WTC11 (cell line): Measurements from ENCODE around the gene KLRF2.

Experiments
- CREB1 ChIP-seq: sonication (generic); formaldehyde crosslinking; IDR thresholded peaks from 2 replicates; pipeline ENCODE4 v1.8.0; 2023; ENCODE audit warnings: mild to moderate bottlenecking, missing genetic modification reagents
- PREB ChIP-seq: sonication (generic); formaldehyde crosslinking; IDR thresholded peaks from 2 replicates; pipeline ENCODE4 v1.8.1; 2022; ENCODE audit warnings: mild to moderate bottlenecking, missing genetic modification reagents, moderate library complexity, borderline replicate concordance
- TF ChIP-seq, protein P1 (sequence below): sonication (generic); formaldehyde crosslinking; IDR thresholded peaks from 2 replicates; pipeline ENCODE4 v1.8.1; 2023; ENCODE audit warnings: mild to moderate bottlenecking, missing genetic modification reagents, moderate library complexity
- TF ChIP-seq, protein P2 (sequence below): fragments of 200-600 bp; IDR thresholded peaks from 2 replicates; pipeline ENCODE4 v1.8.0; 2022; ENCODE audit warnings: antibody characterized with exemption

GRCh38 chr12:9920451-9920850 lies 39.2 kb downstream of the KLRF2 start:
- TF ChIP-seq CREB1 (CRISPR knock-in tag) (no peak), PREB (CRISPR knock-in tag) (no peak)
- TF ChIP-seq, protein P1, sequence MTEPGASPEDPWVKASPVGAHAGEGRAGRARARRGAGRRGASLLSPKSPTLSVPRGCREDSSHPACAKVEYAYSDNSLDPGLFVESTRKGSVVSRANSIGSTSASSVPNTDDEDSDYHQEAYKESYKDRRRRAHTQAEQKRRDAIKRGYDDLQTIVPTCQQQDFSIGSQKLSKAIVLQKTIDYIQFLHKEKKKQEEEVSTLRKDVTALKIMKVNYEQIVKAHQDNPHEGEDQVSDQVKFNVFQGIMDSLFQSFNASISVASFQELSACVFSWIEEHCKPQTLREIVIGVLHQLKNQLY (CRISPR knock-in tag): no peak
- TF ChIP-seq, protein P2, sequence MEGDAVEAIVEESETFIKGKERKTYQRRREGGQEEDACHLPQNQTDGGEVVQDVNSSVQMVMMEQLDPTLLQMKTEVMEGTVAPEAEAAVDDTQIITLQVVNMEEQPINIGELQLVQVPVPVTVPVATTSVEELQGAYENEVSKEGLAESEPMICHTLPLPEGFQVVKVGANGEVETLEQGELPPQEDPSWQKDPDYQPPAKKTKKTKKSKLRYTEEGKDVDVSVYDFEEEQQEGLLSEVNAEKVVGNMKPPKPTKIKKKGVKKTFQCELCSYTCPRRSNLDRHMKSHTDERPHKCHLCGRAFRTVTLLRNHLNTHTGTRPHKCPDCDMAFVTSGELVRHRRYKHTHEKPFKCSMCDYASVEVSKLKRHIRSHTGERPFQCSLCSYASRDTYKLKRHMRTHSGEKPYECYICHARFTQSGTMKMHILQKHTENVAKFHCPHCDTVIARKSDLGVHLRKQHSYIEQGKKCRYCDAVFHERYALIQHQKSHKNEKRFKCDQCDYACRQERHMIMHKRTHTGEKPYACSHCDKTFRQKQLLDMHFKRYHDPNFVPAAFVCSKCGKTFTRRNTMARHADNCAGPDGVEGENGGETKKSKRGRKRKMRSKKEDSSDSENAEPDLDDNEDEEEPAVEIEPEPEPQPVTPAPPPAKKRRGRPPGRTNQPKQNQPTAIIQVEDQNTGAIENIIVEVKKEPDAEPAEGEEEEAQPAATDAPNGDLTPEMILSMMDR: no peak
